HG03135 (cell line): ENCODE results near the gene DRD1.
"Not testable (repeated sequence)": the region's sequence is repeated elsewhere in the genome, so short reads cannot be mapped to it uniquely, and the experiment has no call there.

Experiments
- ATAC-seq: cut with Tn5 transposase; IDR thresholded peaks from one replicate; pipeline ENCODE4 v1.9.1; 2021; ENCODE audit warnings: mild to moderate bottlenecking, moderate library complexity; ENCODE audit not compliant: unreplicated experiment

Gene DRD1

GRCh38 chr5:175468892-175469291 is 24.9 kb upstream of the DRD1 start:
- no peak for ATAC-seq

- no peak for ATAC-seq
Observed at GRCh38 chr5:175467983-175468690, 24.2 kb upstream of the DRD1 start.

- ATAC-seq, result no peak
Observed at GRCh38 chr5:175466700-175467318, 22.8 kb upstream of the DRD1 start.

GRCh38 chr5:175465282-175465681 is 21.3 kb upstream of the DRD1 start:
- ATAC-seq, result no peak

GRCh38 chr5:175464942-175465233 is 20.9 kb upstream of the DRD1 start:
- no peak for ATAC-seq

- peak; percentile 99 for ATAC-seq
Observed at GRCh38 chr5:175464074-175464941, 20.3 kb upstream of the DRD1 start.

GRCh38 chr5:175463641-175464040 is 19.7 kb upstream of the DRD1 start:
- ATAC-seq, result no peak

- no peak for ATAC-seq
Observed at GRCh38 chr5:175461370-175461769, 17.4 kb upstream of the DRD1 start.

GRCh38 chr5:175460552-175460951 is 16.6 kb upstream of the DRD1 start:
- no peak for ATAC-seq

- ATAC-seq, result no peak
Observed at GRCh38 chr5:175460126-175460525, 16.1 kb upstream of the DRD1 start.

- peak; percentile 82 for ATAC-seq
Observed at GRCh38 chr5:175457466-175457865, 13.5 kb upstream of the DRD1 start.

GRCh38 chr5:175456105-175456742 is 12.2 kb upstream of the DRD1 start:
- no peak for ATAC-seq

GRCh38 chr5:175454338-175454737 is 10.4 kb upstream of the DRD1 start:
- not testable (repeated sequence) for ATAC-seq

GRCh38 chr5:175452166-175452565 is 8.2 kb upstream of the DRD1 start:
- no peak for ATAC-seq

- ATAC-seq, result no peak
Observed at GRCh38 chr5:175448276-175448675, 4.3 kb upstream of the DRD1 start.

- ATAC-seq, result no peak
Observed at GRCh38 chr5:175447571-175447970, 3.6 kb upstream of the DRD1 start.

GRCh38 chr5:175446378-175446777 is 2.4 kb upstream of the DRD1 start:
- ATAC-seq, result not testable (repeated sequence)

- no peak for ATAC-seq
Observed at GRCh38 chr5:175444905-175445456, 999 bp upstream of the DRD1 start.

GRCh38 chr5:175443514-175444059 is 395 bp downstream of the DRD1 start:
- ATAC-seq, result no peak

- ATAC-seq, result no peak
Observed at GRCh38 chr5:175438234-175438857, 5.6 kb downstream of the DRD1 start.
